C4-2B (cell line): ENCODE data around the gene TAF11L11.
A peak's percentile ranks its signal among the peaks of the same experiment; 100 is the strongest.
"Not testable (repeated sequence)": the region's sequence is repeated elsewhere in the genome, so short reads cannot be mapped to it uniquely, and the experiment has no call there.

Experiments
- H3K27ac ChIP-seq: fragments of 450-650 bp; 2 replicates; pipeline ENCODE4 v1.5.1; 2017
- CTCF ChIP-seq: fragments of 450-650 bp; conservative IDR thresholded peaks from 2 replicates; pipeline ENCODE4 v1.5.1; 2017; ENCODE audit warnings: mild to moderate bottlenecking
- ZFX ChIP-seq: fragments of 450-650 bp; IDR thresholded peaks from 2 replicates; pipeline ENCODE4 v1.6.1; 2017

The TAF11L11 gene

DNA sequence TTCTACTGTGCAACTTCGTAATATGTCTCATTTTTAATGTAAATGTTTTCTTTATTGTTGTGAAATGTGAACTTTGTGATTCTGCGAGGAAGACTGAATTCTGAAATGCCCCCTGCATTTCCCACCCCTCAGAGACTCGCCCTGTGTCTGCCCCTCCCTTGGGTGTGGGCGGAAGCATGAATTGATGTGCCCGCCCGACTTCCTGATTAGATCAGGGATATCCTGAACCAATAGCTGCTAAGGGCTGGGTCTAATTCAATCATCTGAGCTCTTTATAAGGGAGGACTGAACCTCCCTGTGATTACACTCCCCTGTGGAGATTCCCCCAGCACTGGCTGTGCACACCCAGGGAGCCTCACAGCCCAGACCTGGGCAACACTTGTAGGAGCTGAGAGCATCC lies at the start of gene TAF11L11:
Gene TAF11L11 (plus strand): TSS at position 304 of the 400 bp plus-strand sequence.
- H3K27ac ChIP-seq, result not testable (repeated sequence)

GRCh38 chr5:17585658-17586057 lies 18.3 kb upstream of the TAF11L11 start, which contains the start of gene TAF11L7:
TSS of gene TAF11L7 (minus strand) at chr5:17585758.
- H3K27ac ChIP-seq, result not testable (repeated sequence)

DNA sequence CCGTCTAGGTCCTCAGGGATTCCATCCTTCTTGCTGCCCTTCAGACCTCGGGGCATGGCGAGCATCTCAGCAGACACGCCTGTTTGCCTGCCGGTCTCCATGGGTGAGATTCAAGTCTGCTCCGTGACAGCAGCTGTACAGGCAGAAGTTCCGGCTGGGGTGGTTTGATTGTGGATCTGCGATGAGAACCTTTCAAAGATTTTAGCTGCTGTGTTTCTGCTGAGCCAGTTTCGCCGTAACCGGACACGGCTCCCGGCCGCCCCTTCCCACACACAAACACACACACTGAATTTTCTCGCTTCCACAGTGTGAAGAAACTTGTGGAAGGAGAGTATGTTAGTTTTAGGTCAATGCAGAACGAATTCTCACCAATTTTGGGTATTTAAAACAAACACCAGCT lies 13.1 kb upstream of the TAF11L11 start, which contains the start of gene TAF11L8:
Gene TAF11L8 (minus strand): TSS at position 101 of the 400 bp plus-strand sequence.
- not testable (repeated sequence) for H3K27ac ChIP-seq

GRCh38 chr5:17594255-17594654 lies 9.7 kb upstream of the TAF11L11 start, which contains the start of gene TAF11L9:
TSS of gene TAF11L9 (minus strand) at chr5:17594394.
- H3K27ac ChIP-seq, result not testable (repeated sequence)

DNA sequence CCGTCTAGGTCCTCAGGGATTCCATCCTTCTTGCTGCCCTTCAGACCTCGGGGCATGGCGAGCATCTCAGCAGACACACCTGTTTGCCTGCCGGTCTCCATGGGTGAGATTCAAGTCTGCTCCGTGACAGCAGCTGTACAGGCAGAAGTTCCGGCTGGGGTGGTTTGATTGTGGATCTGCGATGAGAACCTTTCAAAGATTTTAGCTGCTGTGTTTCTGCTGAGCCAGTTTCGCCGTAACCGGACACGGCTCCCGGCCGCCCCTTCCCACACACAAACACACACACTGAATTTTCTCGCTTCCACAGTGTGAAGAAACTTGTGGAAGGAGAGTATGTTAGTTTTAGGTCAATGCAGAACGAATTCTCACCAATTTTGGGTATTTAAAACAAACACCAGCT lies 6.3 kb upstream of the TAF11L11 start, which contains the start of gene TAF11L10:
Gene TAF11L10 (minus strand): TSS at position 101 of the 400 bp plus-strand sequence.
- H3K27ac ChIP-seq, result not testable (repeated sequence)

DNA sequence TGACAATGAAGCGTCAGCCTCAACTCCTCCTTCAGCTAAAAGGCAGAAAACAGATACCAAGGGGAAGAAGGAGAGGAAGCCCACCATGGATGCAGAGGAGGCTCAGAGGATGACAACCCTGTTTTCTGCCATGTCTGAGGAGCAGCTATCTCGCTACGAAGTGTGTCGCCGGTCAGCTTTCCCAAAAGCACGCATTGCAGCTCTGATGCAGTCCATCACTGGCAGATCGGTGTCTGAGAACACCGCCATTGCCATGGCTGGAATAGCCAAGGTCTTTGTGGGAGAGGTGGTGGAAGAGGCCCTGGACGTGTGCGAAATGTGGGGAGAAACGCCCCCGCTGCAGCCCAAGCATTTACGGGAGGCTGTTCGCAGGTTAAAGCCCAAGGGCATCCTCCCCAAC lies 968 bp downstream of the TAF11L11 start:
- no peak overlapping the region for H3K27ac ChIP-seq
- TF ChIP-seq CTCF, result no peak
- TF ChIP-seq ZFX, result no peak

DNA sequence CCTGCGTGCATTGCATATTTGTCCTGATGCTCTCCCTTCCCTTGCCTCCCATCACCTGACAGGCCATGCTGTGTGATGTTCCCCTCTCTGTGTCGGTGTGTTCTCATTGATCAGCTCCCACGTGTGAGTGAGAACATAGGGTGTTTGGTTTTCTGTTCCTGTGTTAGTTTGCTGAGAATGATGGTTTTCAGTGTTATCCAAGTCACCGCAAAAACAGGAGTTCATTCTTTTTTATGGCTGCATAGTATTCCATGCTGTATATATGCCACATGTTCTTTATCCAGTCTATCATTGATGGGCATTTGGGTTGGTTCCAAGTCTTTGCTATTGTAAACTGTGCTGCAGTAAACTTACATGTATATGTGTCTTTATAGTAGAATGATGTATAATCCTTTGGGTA lies 3.5 kb downstream of the TAF11L11 start:
- H3K27ac ChIP-seq, result not testable (repeated sequence)

DNA sequence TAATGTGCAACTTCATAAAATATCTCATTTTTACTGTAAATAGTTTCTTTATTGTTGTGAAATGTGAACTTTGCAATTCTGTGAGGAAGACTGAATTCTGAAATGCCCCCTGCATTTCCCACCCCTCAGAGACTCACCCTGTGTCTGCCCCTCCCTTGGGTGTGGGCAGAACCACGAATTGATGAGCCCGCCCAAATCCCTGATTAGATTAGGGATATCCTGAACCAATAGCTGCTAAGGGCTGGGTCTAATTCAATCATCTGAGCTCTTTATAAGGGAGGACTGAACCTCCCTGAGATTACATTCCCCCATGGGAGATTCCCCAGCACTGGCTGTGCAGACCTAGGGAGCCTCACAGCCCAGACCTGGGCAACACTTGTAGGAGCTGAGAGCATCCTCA lies 6.1 kb downstream of the TAF11L11 start, which contains the start of gene TAF11L12:
Gene TAF11L12 (plus strand): TSS at position 301 of the 400 bp plus-strand sequence.
- H3K27ac ChIP-seq, result not testable (repeated sequence)

- H3K27ac ChIP-seq, result no peak overlapping the region
- TF ChIP-seq ZFX, result no peak
- TF ChIP-seq CTCF, result no peak
These were observed 11.1 kb downstream of the TAF11L11 start for GRCh38 chr5:17614872-17615605.

DNA sequence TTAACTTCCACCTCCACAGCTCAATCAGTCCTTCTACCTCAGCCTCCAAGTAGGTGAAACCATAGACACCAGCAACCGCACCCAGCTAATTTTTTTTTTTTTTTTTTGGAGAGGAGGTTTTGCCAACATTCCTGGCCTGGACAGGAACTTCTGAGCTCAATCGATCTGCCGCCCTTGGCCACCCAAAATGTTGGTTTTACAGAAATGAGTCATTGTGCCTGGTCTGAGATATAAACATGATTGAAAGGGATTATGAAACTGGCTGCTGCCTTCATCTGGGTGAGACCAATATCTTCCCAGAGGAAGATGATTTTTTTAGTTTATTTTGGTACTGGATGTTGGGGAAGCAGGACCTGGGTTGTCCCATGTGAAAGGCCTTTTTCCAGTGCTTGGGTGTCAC lies 15.4 kb downstream of the TAF11L11 start:
- TF ChIP-seq ZFX, result no peak
- no peak for TF ChIP-seq CTCF
- H3K27ac ChIP-seq, result no peak overlapping the region

DNA sequence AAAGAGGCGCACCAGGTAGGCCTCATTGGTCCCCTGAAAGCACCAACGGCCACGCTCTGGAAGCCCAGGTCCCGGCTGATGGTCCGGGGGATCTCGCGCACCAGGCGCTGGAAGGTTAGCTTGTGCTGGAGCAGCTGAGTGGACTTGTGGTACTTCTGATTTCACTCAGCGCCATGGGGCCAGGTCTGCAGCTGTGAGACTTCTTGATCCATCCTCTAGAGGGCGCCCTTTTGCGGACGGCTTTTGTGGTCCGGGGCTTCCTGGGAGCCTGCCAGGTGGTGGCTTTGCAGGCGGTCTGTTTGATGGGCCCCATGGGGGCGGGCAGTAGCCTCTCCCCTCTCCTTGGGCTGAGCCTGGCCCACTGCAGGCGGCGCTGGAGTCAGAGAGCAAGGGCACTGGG lies 16.6 kb downstream of the TAF11L11 start:
- no peak overlapping the region for H3K27ac ChIP-seq
- no peak for TF ChIP-seq ZFX
- TF ChIP-seq CTCF, result peak; percentile 67
